CD4-positive, alpha-beta T cell treated with Interleukin-6 at 100 ng/mL for 8 hours (primary cell): ENCODE data around the gene IMPG2.

Experiments used
- DNase-seq: peaks from one replicate; pipeline ENCODE4 v3.0.0-alpha.2; 2020; ENCODE audit warnings: mixed read lengths, low spot score

Gene IMPG2

GRCh38 chr3:101240719-101241399, 79.5 kb downstream of the IMPG2 start:
- DNase-seq = no peak

DNA sequence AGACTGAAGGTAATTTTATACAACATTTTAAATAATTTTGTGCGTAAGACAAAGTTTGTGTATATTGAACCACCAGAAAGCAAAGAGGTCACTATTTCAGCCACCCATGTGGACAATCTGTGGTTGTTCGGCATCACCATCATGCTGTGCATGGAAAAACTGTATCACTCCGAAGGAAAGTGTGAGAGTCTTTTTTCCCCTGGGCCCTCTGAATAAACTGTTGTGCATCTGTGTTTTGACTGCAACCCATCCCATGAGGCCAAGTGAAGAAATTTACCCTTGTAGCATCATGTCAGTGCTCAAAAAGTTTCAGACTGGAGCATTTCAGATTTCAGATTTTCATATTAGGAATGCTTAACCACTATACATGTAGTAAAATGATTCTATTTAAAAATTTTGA, 85.3 kb downstream of the IMPG2 start:
- no peak for DNase-seq

GRCh38 chr3:101230618-101231017, 89.8 kb downstream of the IMPG2 start:
- no peak for DNase-seq

DNA sequence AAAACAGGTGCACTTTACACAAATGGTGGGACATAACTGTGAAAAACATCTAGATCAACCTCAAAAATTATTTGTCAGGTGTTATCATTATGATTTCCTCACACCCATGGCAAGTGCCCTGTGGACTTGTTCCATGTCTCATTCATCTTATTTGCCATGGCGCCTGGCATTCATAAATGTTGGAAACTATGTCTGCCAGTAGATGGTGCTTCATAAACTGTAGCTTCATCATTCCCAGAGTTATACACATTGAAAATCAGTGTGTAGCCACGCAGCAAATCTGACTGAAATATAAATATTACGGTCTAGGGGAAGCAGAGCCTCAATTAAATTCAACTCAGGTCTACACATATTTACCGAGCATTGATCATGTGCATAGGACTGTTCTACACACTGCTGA, 90.7 kb downstream of the IMPG2 start:
- no peak for DNase-seq

DNA sequence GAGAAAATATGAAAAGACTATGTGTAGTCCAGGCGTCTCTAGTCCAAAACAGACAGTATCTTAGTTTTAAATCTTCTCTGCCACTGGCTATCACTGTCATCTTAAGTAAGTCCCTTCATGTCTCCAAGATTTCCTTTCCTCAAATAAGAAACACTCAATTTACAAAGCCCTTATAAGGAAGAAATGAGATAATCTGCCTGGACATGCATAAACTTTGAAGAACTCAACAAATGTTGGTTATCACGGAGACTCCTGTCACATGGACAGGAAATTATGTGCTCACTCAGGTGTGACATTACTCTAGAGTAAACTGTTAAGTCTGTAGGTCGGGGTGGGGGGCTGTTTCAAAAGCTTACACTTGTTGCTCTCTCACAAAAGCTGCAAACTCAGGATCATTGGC, 91.9 kb downstream of the IMPG2 start:
- no peak for DNase-seq

DNA sequence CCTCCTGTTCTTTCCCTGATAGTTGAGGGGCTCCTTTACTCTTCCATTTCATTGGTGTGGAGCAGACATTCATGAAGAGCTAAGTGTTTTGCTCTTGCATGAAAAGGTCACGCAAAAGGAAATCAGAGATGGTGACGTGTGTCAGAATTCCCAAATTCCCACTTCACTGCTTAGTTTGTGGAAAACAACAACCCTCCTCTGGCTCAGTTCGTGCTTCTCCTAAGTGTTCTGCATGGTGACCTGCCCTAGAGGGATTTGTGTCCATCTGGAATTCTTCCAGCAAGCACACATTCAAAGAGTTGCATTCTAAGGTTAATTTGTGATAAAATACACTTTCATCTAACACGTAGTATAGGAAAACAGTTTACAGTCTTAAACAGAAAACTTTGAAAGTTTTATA, 95.6 kb downstream of the IMPG2 start:
- no peak for DNase-seq

DNA sequence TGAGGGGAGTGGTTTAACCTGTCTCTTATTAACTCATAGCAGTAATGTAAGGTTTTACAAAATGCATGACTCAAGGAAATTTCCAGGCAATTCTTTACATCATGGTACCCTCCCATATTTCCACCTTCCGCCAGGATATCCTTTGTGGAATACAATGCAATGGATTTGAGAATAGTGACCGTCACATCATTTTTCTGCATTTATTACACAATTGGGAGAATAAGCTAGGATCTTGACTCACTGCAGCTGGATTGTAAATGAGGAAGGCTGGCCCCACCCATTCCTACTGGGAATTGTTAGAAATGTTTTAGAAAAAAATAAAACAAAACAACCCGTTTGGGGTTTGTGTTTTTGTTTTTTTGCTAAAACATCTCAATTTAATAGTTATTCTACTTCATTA, 97.4 kb downstream of the IMPG2 start:
- no peak for DNase-seq

GRCh38 chr3:101219842-101220560, 100.4 kb downstream of the IMPG2 start:
- no peak for DNase-seq

GRCh38 chr3:101217472-101218245, 102.7 kb downstream of the IMPG2 start:
- no peak for DNase-seq

DNA sequence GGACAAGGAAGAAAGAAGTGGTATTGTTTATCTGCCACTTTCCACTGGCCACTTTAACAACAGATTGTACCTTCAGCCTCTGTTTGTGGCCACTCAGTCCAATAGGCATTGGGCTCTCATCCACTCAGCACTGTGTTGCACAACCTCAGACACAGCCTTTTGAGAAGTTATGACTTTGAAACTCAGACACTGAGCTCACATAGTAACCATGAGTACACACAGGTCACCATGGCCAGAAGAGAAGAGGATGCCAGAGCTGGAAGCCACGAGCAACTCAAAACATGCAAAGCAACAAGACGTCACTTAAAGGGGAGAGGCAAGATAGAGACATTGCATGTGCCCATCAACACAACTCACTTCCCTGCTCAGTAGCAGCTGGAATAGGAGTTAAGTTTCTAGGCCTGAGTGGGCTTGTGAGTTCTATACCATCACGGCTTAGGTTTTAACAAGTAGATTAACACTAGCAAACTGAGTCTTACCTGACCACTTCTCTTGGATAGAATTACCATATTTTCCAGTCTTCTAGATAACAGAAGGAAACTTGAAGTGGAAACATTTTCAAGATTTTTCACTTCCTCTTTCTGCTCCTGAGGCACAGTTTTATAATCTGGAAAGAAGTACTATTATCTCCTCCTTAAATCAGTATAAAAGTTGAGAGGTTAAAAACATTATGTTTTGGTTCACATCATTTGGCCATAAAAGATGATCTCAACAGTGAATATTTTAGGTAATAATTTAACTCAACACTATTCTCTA, 103.5 kb downstream of the IMPG2 start:
- no peak for DNase-seq

DNA sequence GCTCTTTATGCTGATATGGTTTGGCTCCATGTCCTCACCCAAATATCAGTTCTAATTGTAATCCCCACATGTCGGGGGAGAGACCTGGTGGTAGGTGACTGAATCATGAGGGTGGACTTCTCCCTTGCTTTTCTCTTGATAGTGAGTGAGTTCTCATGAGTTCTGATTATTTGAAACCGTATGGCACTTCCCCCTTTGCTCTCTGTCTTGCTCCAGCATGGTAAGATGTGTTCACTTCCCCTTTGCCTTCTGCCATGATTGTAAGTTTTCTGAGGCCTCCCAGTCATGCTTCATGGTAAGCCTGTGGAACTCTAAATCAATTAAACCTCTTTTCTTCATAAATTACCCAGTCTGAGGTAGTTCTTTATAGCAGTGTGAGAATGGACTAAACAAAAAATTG, 107.6 kb downstream of the IMPG2 start:
- DNase-seq = no peak

GRCh38 chr3:101204246-101204645, 116.1 kb downstream of the IMPG2 start:
- DNase-seq = no peak

- no peak for DNase-seq
These were observed 117.0 kb downstream of the IMPG2 start for GRCh38 chr3:101203411-101203810.

- DNase-seq = no peak
These were observed 117.7 kb downstream of the IMPG2 start for GRCh38 chr3:101202640-101203039.

GRCh38 chr3:101200461-101200860, 119.9 kb downstream of the IMPG2 start:
- no peak for DNase-seq

- no peak for DNase-seq
These were observed 124.2 kb downstream of the IMPG2 start for GRCh38 chr3:101195951-101196713.

GRCh38 chr3:101194392-101194791, 126.0 kb downstream of the IMPG2 start:
- DNase-seq = no peak

- no peak for DNase-seq
These were observed 126.4 kb downstream of the IMPG2 start for GRCh38 chr3:101193957-101194356.

DNA sequence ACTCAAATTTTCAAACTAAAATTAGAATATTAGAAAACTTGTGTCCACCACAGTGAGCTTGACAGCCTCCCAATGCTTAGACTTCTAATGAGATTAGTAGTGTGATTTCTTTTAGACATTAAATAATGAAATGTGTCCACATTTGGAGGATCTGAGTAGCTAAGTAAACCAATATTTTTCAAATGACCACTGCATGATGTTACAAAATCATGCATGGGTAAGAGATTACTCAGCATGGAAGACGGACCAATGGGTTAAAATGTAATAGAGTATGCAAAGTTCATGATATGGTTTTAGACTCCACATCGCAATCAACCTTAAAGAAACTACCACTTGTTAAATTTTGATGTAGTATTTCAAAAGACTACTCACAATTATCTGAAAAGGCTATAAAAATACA, 130.6 kb downstream of the IMPG2 start:
- no peak for DNase-seq

GRCh38 chr3:101189176-101189575, 131.2 kb downstream of the IMPG2 start:
- no peak for DNase-seq

DNA sequence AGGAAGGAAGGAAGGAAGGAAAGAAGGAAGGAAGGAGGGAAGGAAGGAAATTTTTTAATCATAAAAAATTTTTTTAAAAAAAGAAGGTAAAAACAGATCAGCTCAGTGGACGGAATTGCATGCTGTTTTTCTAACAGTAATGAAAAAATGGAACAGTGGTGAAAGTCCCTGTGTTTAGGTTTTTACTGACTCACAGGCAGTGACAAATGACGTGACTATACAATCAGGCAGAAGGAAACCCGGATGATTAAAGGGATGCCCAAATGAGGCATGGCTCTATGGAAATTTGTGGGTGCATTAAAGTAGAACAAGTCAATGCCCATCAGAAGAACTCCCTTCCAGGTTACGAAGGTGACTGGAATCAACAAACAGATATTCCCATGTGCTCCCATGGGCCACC, 135.0 kb downstream of the IMPG2 start:
- no peak for DNase-seq

GRCh38 chr3:101184111-101184510, 136.3 kb downstream of the IMPG2 start:
- DNase-seq = no peak
